HG03460 (cell line): Measurements from ENCODE around the gene ZNF211.

ENCODE experiments used
- ATAC-seq: cut with Tn5 transposase; IDR thresholded peaks from one replicate; pipeline ENCODE4 v1.9.1; 2021; ENCODE audit not compliant: unreplicated experiment

The ZNF211 gene

GRCh38 chr19:57655443-57655842, 22.5 kb downstream of the ZNF211 start:
- no peak for ATAC-seq

DNA sequence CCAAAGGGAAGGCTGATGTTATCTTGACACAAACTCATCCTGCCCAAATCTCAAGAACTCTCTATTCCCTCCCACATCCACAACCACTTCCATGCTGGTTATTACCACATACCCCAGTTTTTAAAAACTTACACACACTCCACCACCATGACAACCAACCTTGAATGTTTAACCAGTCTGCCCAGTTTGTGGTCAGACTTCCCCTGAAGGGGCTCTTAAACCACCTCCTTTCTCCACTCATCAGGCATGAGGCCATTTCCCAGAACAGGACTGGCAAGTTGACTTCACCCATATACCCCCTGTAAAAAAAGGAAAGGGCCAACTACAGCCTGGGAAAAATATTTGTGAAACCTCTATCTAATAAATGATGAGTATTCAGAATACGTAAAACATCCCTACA, 23.4 kb downstream of the ZNF211 start:
- ATAC-seq, result no peak

DNA sequence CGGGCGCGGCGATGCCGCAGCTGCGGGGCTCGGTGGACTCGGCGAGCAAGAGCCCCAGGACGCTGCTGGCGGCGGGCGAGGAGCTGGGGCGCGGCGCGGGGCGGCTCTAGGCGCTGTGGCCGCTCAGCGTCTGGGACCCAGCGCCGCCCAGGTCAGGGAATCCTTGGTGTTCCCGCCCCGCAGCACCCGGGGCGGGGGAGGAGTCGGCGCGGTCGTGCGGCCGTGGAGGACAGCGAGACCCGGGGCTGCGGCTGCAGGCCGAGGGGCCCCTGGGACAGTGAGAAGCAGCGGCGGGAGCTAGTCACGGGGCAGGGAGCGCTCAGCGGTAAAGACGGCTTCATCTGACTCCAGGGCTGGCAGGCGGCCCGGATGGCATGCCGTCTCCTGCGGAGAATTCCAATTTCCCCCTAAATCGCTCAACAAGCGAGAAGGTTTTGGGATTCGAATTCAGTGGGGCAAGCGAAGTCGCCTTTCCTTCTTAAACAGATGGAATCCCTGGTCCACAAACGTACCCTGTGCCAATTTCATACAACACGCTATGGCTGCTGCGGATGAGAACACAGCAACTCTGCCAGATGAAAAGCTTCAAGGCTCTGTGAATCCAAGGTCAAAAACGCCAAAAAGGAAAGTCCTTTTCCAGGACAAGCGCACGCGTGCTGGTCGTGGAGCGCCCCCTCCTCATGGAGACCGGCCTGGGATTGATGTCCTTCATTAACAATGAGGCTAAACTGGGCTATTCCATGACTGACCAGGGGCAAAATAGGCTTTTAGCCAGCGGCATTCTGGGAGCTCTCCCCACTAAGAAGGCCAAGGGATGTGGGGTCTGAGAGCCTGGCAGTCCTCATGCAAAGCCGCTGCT, 31.5 kb downstream of the ZNF211 start:
- no peak for ATAC-seq

DNA sequence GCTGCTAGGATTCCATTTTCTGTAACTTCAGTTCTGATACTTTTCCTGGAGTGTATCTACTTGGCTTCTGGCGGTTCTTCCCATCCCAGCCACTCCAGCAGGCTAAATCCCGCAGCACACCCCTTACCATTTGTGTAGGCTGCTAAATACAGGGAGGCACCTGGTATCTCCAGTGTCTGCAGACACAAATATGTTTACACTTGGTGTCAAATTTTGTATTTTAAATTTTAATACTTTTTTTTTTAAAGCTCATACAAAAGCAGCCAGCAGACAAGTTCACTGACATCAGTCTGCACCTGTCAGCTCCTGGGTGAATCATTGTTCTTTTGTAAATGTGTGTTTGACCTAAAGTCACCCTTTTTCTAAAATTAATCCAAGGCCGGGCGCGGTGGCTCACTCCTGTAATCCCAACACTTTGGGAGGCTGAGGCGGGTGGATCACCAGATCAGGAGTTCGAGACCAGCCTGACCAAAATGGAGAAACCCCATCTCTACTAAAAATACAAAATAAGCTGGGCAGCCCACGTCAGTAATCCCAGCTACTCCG, 32.4 kb downstream of the ZNF211 start:
- no peak for ATAC-seq

DNA sequence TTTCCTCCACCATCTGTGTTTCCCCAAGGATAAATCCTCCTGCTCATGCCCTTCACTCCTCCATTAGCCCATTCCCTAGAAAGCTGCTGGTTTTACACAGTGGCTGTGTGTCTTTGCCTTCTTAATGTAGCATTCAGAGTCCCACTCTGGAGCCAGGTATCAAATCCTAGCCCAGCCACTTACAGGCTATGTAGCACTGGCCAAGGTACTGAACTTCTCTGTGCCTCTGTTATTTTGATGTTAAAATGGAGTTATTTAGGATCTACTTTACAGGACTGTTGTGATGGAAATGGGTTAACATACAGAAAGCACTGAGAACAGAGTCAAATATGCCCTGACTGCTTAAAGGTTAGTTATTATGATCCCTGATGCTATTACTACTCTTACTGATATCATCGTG, 34.3 kb downstream of the ZNF211 start:
- ATAC-seq, result no peak

DNA sequence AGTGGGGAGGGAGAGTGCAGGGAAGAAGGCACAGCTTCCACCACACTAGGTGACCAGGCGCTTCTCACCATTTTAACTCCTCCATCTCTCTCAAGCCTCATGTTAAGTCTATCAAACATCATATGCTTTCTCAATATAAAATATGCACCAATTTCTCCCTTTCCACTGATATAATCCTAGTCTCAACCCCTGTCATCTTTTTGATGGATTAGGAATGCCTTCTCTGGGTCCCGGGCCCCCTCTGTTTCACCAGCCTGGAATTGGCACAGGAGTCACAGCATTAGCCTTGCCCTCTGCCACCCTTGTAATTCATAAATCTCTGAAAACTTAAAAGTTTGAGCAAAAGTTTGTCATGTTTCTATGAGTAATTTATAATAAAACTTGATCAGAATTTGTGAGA, 35.7 kb downstream of the ZNF211 start, which contains the start of gene ZSCAN4:
Gene ZSCAN4, plus strand, starts transcription at position 301 of the 400 bp plus-strand sequence. CDS start 7,211 bp downstream, outside the sequence.
- ATAC-seq, result no peak

- ATAC-seq, result no peak
Observed at GRCh38 chr19:57671124-57671895, 38.3 kb downstream of the ZNF211 start.

DNA sequence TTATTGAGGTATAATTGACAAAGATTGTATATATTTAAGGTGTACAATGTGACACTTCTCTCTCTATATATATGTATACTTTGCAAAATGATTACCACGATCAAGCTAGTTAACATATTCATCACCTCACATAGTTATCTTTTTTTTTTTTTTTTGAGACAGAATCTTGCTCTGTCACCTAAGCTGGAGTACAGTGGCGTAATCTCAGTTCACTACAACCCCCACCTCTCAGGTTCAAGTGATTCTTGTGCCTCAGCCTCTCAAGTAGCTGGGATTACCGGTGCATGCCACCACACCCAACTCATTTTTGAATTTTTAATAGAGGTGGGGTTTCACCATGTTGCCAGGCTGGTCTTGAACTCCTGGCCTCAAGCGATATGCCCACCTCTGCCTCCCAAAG, 39.5 kb downstream of the ZNF211 start:
- ATAC-seq, result no peak

DNA sequence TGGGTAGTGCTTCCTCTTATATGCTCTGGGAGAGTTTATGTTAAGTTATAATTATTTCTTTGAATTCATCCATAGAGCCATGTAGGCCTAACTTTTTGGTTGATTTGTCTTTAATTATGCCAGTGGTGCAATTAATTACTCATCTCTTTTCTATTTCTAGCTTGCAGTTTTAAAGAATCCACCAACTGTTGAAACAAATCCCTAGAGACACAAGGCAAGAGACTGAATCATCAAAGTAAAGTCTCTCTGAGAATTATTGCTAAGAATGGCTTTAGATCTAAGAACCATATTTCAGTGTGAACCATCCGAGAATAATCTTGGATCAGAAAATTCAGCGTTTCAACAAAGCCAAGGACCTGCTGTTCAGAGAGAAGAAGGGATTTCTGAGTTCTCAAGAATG, 42.9 kb downstream of the ZNF211 start:
- no peak for ATAC-seq

- ATAC-seq, result no peak
Observed at GRCh38 chr19:57682226-57682766, 49.3 kb downstream of the ZNF211 start.

DNA sequence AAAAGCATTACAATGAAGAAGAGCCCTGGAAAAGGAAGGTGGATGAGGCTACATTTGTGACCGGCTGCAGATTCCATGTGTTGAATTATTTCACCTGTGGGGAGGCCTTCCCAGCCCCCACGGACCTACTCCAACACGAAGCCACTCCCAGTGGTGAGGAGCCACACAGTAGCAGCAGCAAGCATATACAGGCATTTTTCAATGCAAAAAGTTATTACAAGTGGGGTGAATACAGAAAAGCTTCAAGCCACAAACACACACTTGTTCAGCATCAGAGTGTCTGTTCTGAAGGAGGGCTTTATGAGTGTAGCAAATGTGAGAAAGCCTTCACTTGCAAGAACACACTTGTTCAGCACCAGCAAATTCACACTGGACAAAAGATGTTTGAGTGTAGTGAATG, 53.8 kb downstream of the ZNF211 start:
- ATAC-seq, result no peak

- ATAC-seq, result no peak
Observed at GRCh38 chr19:57687363-57688010, 54.5 kb downstream of the ZNF211 start.

GRCh38 chr19:57688011-57688763, 55.2 kb downstream of the ZNF211 start:
- ATAC-seq, result no peak

- ATAC-seq, result no peak
Observed at GRCh38 chr19:57689750-57690149, 56.8 kb downstream of the ZNF211 start.
